ENCODE data around the gene GPR158.

Gene GPR158

GRCh38 chr10:25629333-25629732, 454.5 kb downstream of the GPR158 start:
- no peak for DNase-seq
- Histone ChIP-seq H3K9me3 (peaks cover 2% of the 10 kb centered on the region; the same call in 1 of the 2 replicates), H3K4me1 (no peaks in the 10 kb centered on the region), H3K36me3 (no peaks in the 10 kb centered on the region), H3K4me3 (ENCODE audit: low read depth, low read length) (no peak overlapping the region), H3K27me3 (no peaks in the 10 kb centered on the region)
- no peak for TF ChIP-seq CTCF (IDR thresholded peaks at IDR 0.05; ENCODE audit: low read depth, low read length)

DNA sequence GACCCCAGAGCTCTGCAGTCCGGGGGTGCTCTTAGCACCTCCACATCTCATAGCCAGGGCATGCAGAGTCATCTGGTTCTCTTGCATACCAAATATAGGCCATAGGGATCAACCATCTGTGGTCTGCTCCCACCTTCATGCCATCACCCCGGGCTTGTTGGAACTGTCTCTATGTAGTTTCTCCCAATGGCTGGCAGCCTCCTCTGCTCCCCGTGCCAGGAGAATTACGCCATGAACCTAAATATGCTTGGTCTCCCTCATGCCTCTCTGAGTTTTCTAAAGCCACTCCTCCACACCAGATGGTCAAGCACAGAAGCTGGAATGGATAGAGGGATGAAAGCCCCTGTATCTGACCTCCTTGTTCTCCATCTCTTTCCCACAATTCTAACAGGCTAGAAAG, 456.7 kb downstream of the GPR158 start:
- no peaks in the 10 kb centered on the region for H3K36me3 ChIP-seq
- no peaks in the 10 kb centered on the region for H3K9me3 ChIP-seq
- no peak overlapping the region for H3K4me3 ChIP-seq (ENCODE audit: low read depth, low read length)
- H3K4me1 ChIP-seq, result no peaks in the 10 kb centered on the region
- no peaks in the 10 kb centered on the region for H3K27me3 ChIP-seq
- DNase-seq, result no peak
- TF ChIP-seq CTCF (IDR thresholded peaks at IDR 0.05; ENCODE audit: low read depth, low read length), result no peak

- Histone ChIP-seq H3K4me1 (no peaks in the 10 kb centered on the region), H3K4me3 (ENCODE audit: low read depth, low read length) (no peak overlapping the region), H3K36me3 (no peaks in the 10 kb centered on the region), H3K27me3 (no peaks in the 10 kb centered on the region), H3K9me3 (no peaks in the 10 kb centered on the region)
- TF ChIP-seq CTCF (IDR thresholded peaks at IDR 0.05; ENCODE audit: low read depth, low read length), result no peak
- DNase-seq, result no peak
Observed at GRCh38 chr10:25632802-25633201, 458.0 kb downstream of the GPR158 start.

DNA sequence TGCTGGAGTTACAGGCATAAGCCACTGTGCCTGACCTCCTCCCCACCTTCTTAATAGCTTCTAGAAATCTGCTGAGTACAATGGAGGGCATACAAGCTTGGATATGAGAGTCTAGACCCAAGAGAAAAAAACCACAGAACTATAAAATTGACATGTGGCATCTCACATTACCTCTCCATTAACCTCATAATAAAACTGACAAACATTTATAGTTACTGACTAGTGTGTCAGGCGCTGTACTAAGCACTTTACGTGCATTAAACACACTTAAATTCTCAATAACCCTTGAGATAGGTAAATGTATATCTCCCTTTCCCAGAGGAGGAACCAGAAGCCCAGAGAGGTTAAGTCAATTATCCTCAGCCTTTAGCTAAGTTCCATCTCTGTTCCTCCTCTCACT, 458.7 kb downstream of the GPR158 start:
- no peaks in the 10 kb centered on the region for H3K36me3 ChIP-seq
- TF ChIP-seq CTCF (IDR thresholded peaks at IDR 0.05; ENCODE audit: low read depth, low read length), result no peak
- no peaks in the 10 kb centered on the region for H3K27me3 ChIP-seq
- H3K9me3 ChIP-seq, result no peaks in the 10 kb centered on the region
- H3K4me1 ChIP-seq, result no peaks in the 10 kb centered on the region
- no peak overlapping the region for H3K4me3 ChIP-seq (ENCODE audit: low read depth, low read length)
- no peak for DNase-seq

GRCh38 chr10:25639646-25640045, 464.8 kb downstream of the GPR158 start:
- H3K9me3 ChIP-seq, result no peaks in the 10 kb centered on the region
- no peaks in the 10 kb centered on the region for H3K36me3 ChIP-seq
- TF ChIP-seq CTCF (IDR thresholded peaks at IDR 0.05; ENCODE audit: low read depth, low read length), result no peak
- H3K27me3 ChIP-seq, result no peaks in the 10 kb centered on the region
- H3K4me1 ChIP-seq, result no peaks in the 10 kb centered on the region
- H3K4me3 ChIP-seq (ENCODE audit: low read depth, low read length), result no peak overlapping the region
- no peak for DNase-seq

GRCh38 chr10:25641595-25641994, 466.8 kb downstream of the GPR158 start:
- Histone ChIP-seq H3K9me3 (no peaks in the 10 kb centered on the region), H3K4me1 (no peaks in the 10 kb centered on the region), H3K4me3 (ENCODE audit: low read depth, low read length) (no peak overlapping the region), H3K36me3 (no peaks in the 10 kb centered on the region), H3K27me3 (no peaks in the 10 kb centered on the region)
- TF ChIP-seq CTCF (IDR thresholded peaks at IDR 0.05; ENCODE audit: low read depth, low read length), result no peak
- DNase-seq, result no peak

Data from BE2C (cell line).